Karpas-422 (cell line): ENCODE data around the gene NAPA. TPM values are rescaled to one million over a fixed set of nuclear protein-coding genes. Genes with fewer than 3 reads are reported as not detected.

Source experiments
- DNase-seq: peaks from one replicate; pipeline ENCODE4 v3.0.0-alpha.2; 2015
- H2AFZ ChIP-seq: fragments of 200-600 bp; sonication (generic); 2 replicates; pipeline ENCODE4 v1.6.1; 2014; ENCODE audit warnings: antibody characterized with exemption, low read length, mixed read lengths
- H3K27ac ChIP-seq: fragments of 200-600 bp; sonication (generic); 2 replicates; pipeline ENCODE4 v1.5.1; 2014; ENCODE audit warnings: mild to moderate bottlenecking, low read length, moderate library complexity
- H3K27me3 ChIP-seq: fragments of 200-600 bp; sonication (generic); 2 replicates; pipeline ENCODE4 v1.6.1; 2014; ENCODE audit warnings: low read length, mixed read lengths
- H3K36me3 ChIP-seq: fragments of 200-600 bp; sonication (generic); 2 replicates; pipeline ENCODE4 v1.6.1; 2014; ENCODE audit warnings: low read length, mixed read lengths; ENCODE audit not compliant: insufficient read depth
- H3K4me1 ChIP-seq: fragments of 200-600 bp; sonication (generic); 2 replicates; pipeline ENCODE4 v1.6.1; 2014; ENCODE audit warnings: mild to moderate bottlenecking, low read length, mixed read lengths
- H3K4me2 ChIP-seq: fragments of 200-600 bp; sonication (generic); 2 replicates; pipeline ENCODE4 v1.6.1; 2014; ENCODE audit warnings: low read length, low read depth, mild to moderate bottlenecking; ENCODE audit not compliant: poor library complexity, severe bottlenecking
- H3K4me3 ChIP-seq: fragments of 200-600 bp; sonication (generic); 2 replicates; pipeline ENCODE4 v1.5.1; 2014; ENCODE audit warnings: mild to moderate bottlenecking, antibody characterized with exemption, low read length, mixed read lengths
- H3K79me2 ChIP-seq: fragments of 200-600 bp; sonication (generic); 2 replicates; pipeline ENCODE4 v1.6.1; 2014; ENCODE audit warnings: mild to moderate bottlenecking, low read length, mixed read lengths
- H3K9ac ChIP-seq: fragments of 200-600 bp; sonication (generic); 2 replicates; pipeline ENCODE4 v1.6.0; 2014; ENCODE audit warnings: low read length
- H3K9me2 ChIP-seq: fragments of 200-600 bp; sonication (generic), shearing (Covaris generic); replicated peaks from 2 replicates; pipeline ENCODE4 v1.6.0; 2014; ENCODE audit warnings: mild to moderate bottlenecking, low read length, moderate library complexity; ENCODE audit not compliant: insufficient read depth
- H3K9me3 ChIP-seq: fragments of 300-700, 200-600 bp; sonication (generic); 2 replicates; pipeline ENCODE4 v1.6.1; 2014; ENCODE audit warnings: low read length, mixed read lengths
- H4K20me1 ChIP-seq: fragments of 200-600 bp; sonication (generic); 2 replicates; pipeline ENCODE4 v1.6.1; 2014; ENCODE audit warnings: mild to moderate bottlenecking, antibody characterized with exemption, low read length, low read depth; ENCODE audit not compliant: insufficient read depth
- total RNA-seq: library from RNA; depleted of rRNA; stranded (reverse); fragments of >200 nt; shearing (Covaris generic); gene quantifications from 2 replicates; pipeline ENCODE4 v1.2.3, GENCODE V29; 2014; ENCODE audit warnings: low replicate concordance

The NAPA gene
- total RNA-seq, 1 experiment from 2014 or later: 60.8 TPM

- Histone ChIP-seq H2AFZ (no peak overlapping the region), H3K9ac (no peak overlapping the region), H3K4me3 (no peak overlapping the region), H3K4me1 (no peaks in the 10 kb centered on the region), H3K9me3 (no peaks in the 10 kb centered on the region), H3K79me2 (no peaks in the 10 kb centered on the region), H3K9me2 (no peaks in the 10 kb centered on the region), H4K20me1 (no peaks in the 10 kb centered on the region), H3K27ac (no peak overlapping the region), H3K27me3 (no peaks in the 10 kb centered on the region), H3K36me3 (no peaks in the 10 kb centered on the region), H3K4me2 (no peak overlapping the region)
- no peak for DNase-seq
Measured at GRCh38 chr19:47494211-47494547, 20.7 kb downstream of the NAPA start.

GRCh38 chr19:47493378-47494210 lies 21.3 kb downstream of the NAPA start:
- H3K79me2 ChIP-seq: no peaks in the 10 kb centered on the region
- H3K9ac ChIP-seq: no peak overlapping the region
- no peak overlapping the region for H3K4me2 ChIP-seq
- no peak overlapping the region for H3K4me3 ChIP-seq
- no peaks in the 10 kb centered on the region for H3K4me1 ChIP-seq
- H4K20me1 ChIP-seq: no peaks in the 10 kb centered on the region
- no peaks in the 10 kb centered on the region for H3K27me3 ChIP-seq
- no peaks in the 10 kb centered on the region for H3K36me3 ChIP-seq
- no peaks in the 10 kb centered on the region for H3K9me2 ChIP-seq
- no peak overlapping the region for H2AFZ ChIP-seq
- no peak overlapping the region for H3K27ac ChIP-seq
- H3K9me3 ChIP-seq: no peaks in the 10 kb centered on the region
- no peak for DNase-seq

- Histone ChIP-seq H2AFZ (no peak overlapping the region), H3K27me3 (no peaks in the 10 kb centered on the region), H3K9me2 (no peaks in the 10 kb centered on the region), H3K36me3 (no peaks in the 10 kb centered on the region), H3K9me3 (no peaks in the 10 kb centered on the region), H3K4me2 (no peak overlapping the region), H4K20me1 (no peaks in the 10 kb centered on the region), H3K4me1 (no peaks in the 10 kb centered on the region), H3K4me3 (no peak overlapping the region), H3K9ac (no peak overlapping the region), H3K27ac (no peak overlapping the region), H3K79me2 (no peaks in the 10 kb centered on the region)
- DNase-seq: no peak
Measured at GRCh38 chr19:47492571-47493377, 22.1 kb downstream of the NAPA start.

GRCh38 chr19:47492137-47492533 lies 22.7 kb downstream of the NAPA start:
- Histone ChIP-seq H3K36me3 (no peaks in the 10 kb centered on the region), H3K79me2 (no peaks in the 10 kb centered on the region)

GRCh38 chr19:47491358-47492136 lies 23.3 kb downstream of the NAPA start:
- Histone ChIP-seq H3K4me3 (no peak overlapping the region), H4K20me1 (no peaks in the 10 kb centered on the region), H3K79me2 (no peaks in the 10 kb centered on the region), H3K36me3 (no peaks in the 10 kb centered on the region), H2AFZ (no peak overlapping the region), H3K27me3 (no peaks in the 10 kb centered on the region), H3K9ac (no peak overlapping the region), H3K4me1 (no peaks in the 10 kb centered on the region), H3K9me3 (no peaks in the 10 kb centered on the region), H3K9me2 (no peaks in the 10 kb centered on the region), H3K27ac (no peak overlapping the region), H3K4me2 (no peak overlapping the region)
- DNase-seq: no peak

More at GRCh38 chr19:47492137-47492533, 22.7 kb downstream of the NAPA start:
- Histone ChIP-seq H3K9me3 (no peaks in the 10 kb centered on the region), H3K9me2 (no peaks in the 10 kb centered on the region), H3K9ac (no peak overlapping the region), H3K27ac (no peak overlapping the region), H3K4me3 (no peak overlapping the region), H4K20me1 (no peaks in the 10 kb centered on the region), H2AFZ (no peak overlapping the region), H3K4me2 (no peak overlapping the region), H3K27me3 (no peaks in the 10 kb centered on the region), H3K4me1 (no peaks in the 10 kb centered on the region)
- no peak for DNase-seq

- H3K27ac ChIP-seq: no peak overlapping the region
- DNase-seq: no peak
- H3K27me3 ChIP-seq: no peaks in the 10 kb centered on the region
- no peak overlapping the region for H3K9ac ChIP-seq
- H3K9me3 ChIP-seq: no peaks in the 10 kb centered on the region
- H3K4me2 ChIP-seq: no peak overlapping the region
- H3K79me2 ChIP-seq: no peaks in the 10 kb centered on the region
- no peaks in the 10 kb centered on the region for H3K9me2 ChIP-seq
- no peaks in the 10 kb centered on the region for H4K20me1 ChIP-seq
- no peaks in the 10 kb centered on the region for H3K4me1 ChIP-seq
- H3K36me3 ChIP-seq: no peaks in the 10 kb centered on the region
- H2AFZ ChIP-seq: no peak overlapping the region
- no peak overlapping the region for H3K4me3 ChIP-seq
Measured at GRCh38 chr19:47490847-47491246, 24.0 kb downstream of the NAPA start.

GRCh38 chr19:47490031-47490430 lies 24.8 kb downstream of the NAPA start:
- Histone ChIP-seq H3K36me3 (no peaks in the 10 kb centered on the region), H3K4me1 (peaks cover 6% of the 10 kb centered on the region), H4K20me1 (no peaks in the 10 kb centered on the region), H3K27me3 (no peaks in the 10 kb centered on the region), H3K4me3 (no peak overlapping the region), H3K9me2 (no peaks in the 10 kb centered on the region), H3K4me2 (no peak overlapping the region), H3K9ac (no peak overlapping the region), H3K9me3 (no peaks in the 10 kb centered on the region), H3K27ac (no peak overlapping the region), H2AFZ (no peak overlapping the region), H3K79me2 (no peaks in the 10 kb centered on the region)
- no peak for DNase-seq
